GM21576 (cell line): ENCODE results near the gene SNX6.
A peak's percentile ranks its signal among the peaks of the same experiment; 100 is the strongest.
"Not testable (repeated sequence)": the region's sequence is repeated elsewhere in the genome, so short reads cannot be mapped to it uniquely, and the experiment has no call there.

Experiments used
- ATAC-seq: cut with Tn5 transposase; IDR thresholded peaks from one replicate; pipeline ENCODE4 v1.9.1; 2021; ENCODE audit warnings: mild to moderate bottlenecking, moderate library complexity; ENCODE audit not compliant: unreplicated experiment

Gene SNX6

DNA sequence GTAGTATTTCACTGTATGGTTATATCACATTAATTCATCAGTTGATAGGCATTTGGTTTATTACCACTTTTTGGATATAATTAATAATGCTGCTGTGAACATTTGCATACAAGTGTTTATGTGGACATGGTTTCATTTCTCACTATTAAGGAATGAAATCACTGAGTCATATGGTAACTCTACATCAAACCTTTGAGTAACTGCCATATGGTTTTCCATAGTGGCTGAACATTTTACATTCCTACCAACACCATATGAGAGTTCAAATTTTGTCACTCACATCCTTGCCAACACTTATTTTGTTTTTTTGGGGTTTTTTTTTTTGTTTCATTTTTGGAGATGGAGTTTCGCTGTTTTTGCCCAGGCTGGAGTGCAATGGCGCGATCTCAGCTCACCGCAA lies 60.2 kb downstream of the SNX6 start:
- ATAC-seq = no peak

DNA sequence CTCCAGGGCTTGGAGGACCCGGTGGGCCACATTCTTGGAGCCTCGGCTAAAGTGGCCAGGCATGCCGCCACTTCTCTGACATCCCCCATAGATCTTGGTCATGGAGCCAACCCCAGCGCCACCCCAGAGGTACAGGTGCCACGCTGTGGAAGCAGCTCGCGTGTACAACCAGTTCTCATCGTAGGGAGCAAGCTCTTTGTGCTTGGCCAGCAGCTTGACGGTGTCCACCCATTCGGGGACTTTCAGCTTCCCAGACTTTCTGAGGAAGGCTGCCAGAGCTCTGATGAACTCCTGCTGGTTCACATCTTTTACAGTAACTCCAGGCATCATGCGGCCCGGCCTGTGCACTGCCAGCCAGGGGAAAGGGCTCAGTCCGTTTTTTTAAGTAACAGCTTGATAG lies 61.1 kb downstream of the SNX6 start:
- ATAC-seq = no peak

DNA sequence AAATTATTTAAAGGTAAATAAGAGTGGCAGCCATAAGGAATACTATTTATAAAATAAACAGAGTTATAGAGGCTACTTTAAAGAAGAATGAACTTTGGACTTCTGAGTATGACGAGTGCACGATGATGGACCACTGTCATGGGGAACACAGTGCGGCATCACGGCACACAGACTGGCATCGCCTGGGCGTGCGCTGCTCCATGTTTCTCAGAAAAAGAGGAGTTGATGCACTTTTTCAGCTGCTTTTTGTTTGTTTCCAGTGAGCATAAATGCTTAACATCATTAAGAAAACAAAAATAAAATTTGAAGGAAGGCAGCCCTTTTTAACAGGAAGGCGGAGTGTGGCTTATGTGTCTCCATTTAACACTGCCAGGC lies 67.2 kb downstream of the SNX6 start:
- no peak for ATAC-seq

DNA sequence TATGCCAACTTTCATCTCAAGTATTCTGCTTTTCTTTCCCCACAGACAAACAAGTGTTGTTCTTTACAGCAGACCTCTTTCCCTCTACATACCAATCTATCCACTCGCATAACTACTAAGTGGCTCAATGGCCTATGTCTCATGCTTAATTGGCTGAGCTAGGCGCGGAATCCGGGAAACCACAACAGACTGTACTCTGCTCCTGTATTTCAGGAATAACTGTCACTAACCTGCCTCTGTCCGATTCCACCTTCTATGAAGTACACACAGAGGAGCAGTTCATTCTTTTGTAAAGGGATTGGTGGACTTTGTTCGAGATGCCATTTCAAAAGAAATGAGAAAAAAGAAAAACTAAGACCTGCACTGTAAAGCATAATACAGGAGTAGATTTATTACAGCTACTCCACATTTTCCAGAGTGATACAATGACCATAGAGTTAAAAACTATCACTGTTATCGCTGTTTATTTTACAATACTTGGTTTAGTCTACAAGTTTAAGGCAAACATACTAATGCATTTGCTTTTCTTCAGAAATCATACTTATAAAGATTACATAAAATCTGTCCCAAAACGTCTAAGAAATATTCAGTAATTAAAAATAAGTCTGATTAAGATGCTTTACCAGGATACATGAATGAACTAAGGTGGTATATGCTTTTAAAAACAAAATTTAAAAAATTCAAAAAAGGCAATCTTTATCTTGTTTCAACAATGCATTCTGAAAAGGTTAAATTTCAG lies 67.7 kb downstream of the SNX6 start:
- ATAC-seq = not testable (repeated sequence)

DNA sequence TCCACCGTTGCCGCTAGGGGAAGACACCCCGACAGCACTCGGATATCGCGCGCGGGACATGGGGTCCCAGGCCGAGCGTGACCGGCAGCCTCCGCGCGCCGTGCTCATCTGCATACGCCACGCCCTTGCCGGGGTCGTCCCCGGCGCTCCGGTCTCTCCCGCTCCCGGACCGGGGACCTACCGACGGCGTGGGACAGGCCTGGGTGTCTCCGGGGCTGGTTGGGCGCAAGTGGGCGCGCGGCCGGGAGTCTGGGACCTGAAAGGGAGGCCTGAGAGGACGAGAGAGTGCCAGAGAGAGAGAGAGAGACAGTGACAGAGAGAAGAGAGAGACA lies 73.5 kb downstream of the SNX6 start:
- ATAC-seq = peak; percentile 51

DNA sequence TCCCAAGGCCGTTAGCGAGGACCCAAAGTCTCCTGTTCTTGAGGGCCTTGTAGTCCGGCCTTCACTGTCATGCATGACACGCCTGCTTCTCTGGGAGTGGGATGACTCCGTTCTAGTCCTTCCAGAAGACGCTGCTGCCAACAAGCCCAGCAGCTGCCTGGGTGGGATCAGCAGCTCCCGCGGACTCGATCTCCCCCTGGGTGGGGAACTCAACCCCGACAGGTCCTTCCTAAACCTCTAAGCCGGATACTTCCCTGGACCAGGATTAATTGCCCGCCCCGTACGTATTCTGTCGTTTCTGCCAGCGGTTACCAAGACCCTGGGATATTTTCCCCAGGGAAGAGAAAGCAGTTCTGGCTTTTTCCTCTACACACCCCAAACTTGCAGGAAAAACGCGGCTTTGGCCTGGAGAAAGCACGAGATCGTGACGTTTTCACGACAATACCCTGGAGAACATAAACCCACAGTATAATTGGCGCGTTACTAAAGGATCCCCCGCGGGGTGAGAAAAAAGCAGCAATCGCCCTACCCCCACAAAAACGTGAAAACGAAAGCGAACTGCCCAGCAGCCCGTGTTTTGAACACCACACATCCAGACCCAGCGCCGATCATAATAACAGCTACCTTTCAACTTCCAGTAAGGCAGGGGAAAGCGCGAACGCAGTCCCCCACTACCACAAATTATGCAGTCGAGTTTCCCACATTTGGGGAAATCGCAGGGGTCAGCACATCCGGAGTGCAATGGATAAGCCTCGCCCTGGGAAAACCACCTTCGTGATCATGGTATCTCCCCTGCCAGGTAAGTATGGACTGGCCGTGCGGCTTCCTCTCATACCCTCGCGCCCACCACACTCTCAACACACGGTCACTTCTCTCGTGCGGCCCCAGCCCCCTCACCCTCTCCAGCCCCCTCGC lies 74.1 kb downstream of the SNX6 start:
- peak; percentile 70 for ATAC-seq

DNA sequence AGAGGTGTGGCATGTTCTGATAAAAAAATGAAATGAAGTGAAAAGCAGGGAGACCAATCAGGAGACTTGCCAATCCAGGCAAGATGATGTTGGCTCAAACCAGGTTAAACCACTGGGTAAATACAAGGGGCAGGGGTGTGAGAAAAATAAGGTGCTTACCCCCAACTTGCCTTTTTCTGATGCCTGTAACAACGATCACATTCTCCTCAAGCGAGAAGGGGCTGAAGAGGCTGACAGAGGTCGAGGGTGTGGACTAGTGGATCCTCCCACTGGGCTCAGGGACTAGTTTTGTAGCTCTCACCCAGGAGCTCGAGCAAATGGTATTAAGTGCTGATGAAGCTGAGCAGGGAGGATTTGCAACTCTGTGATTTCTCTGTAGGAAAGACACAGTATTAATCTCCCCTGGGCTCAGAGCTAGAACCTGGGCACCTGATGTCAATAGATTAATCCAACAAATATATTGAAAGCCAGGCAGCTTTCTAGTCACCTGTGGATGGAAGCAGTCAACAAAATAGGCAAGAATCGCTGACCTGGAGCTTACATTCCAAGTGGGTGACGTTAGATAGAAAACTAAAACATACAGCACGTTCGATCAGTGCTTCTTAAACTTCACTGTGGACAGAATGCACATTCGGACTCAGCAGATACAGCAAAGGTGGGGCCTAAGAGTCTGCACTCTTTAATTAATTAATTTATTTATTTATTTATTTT lies 75.3 kb downstream of the SNX6 start:
- ATAC-seq = no peak

DNA sequence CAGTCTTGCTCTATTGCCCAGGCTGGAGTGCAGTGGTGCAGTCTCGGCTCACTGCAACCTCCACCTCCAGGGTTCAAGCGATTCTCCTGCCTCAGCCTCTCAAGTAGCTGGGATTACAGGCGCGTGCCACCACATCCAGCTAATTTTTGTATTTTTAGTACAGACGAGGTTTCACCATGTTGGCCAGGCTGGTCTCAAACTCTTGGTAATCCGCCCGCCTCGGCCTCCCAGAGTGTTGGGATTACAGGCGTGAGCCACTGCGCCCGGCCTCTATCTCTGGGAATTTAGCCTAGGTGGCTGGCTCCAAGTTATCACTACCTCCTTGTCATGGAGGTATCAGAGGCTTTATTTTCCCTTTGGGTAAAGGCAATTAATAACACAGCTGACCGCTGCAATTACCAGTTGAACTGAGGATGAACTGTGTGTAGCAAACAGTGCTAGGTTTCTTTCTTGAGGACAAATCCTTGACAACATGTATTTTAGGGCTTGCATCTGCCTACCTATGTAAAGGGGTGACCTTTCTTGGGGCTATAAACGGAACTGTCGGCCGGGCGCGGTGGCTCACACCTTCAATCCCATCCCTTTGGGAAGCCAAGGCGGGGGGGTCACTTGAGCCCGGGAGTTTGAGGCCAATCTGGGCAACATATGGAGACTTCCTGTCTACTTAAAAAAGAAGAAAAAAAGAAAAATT lies 80.5 kb downstream of the SNX6 start:
- ATAC-seq = not testable (repeated sequence)

DNA sequence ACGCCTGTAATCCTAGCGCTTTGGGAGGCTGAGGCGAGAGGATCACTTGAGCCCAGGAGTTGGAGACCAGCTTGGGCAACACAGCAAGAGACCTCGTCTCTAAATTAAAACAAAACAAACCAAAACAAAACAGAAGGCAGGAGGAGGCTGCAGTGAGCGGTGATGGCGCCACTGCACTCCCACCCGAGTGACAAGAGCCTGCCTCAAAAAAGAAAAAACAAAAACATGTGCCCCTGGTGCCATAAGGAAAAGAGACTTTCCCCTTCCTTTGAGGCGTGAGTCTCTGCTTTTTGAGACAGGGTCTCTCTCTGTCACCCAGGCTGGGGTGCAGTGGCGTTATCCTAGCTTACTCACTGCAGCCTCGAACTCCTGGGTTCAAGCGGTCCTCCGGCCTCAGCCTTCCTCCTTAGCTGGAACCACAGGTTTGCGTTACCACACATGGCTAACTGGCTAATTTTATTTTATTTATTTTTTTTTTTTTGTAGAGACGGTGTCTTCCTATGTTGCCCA lies 81.4 kb downstream of the SNX6 start:
- no peak for ATAC-seq

DNA sequence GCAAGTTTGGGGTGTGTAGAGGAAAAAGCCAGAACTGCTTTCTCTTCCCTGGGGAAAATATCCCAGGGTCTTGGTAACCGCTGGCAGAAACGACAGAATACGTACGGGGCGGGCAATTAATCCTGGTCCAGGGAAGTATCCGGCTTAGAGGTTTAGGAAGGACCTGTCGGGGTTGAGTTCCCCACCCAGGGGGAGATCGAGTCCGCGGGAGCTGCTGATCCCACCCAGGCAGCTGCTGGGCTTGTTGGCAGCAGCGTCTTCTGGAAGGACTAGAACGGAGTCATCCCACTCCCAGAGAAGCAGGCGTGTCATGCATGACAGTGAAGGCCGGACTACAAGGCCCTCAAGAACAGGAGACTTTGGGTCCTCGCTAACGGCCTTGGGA lies 82.8 kb downstream of the SNX6 start:
- ATAC-seq = not testable (repeated sequence)

DNA sequence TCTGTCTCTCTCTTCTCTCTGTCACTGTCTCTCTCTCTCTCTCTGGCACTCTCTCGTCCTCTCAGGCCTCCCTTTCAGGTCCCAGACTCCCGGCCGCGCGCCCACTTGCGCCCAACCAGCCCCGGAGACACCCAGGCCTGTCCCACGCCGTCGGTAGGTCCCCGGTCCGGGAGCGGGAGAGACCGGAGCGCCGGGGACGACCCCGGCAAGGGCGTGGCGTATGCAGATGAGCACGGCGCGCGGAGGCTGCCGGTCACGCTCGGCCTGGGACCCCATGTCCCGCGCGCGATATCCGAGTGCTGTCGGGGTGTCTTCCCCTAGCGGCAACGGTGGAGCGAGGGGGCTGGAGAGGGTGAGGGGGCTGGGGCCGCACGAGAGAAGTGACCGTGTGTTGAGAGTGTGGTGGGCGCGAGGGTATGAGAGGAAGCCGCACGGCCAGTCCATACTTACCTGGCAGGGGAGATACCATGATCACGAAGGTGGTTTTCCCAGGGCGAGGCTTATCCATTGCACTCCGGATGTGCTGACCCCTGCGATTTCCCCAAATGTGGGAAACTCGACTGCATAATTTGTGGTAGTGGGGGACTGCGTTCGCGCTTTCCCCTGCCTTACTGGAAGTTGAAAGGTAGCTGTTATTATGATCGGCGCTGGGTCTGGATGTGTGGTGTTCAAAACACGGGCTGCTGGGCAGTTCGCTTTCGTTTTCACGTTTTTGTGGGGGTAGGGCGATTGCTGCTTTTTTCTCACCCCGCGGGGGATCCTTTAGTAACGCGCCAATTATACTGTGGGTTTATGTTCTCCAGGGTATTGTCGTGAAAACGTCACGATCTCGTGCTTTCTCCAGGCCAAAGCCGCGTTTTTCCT lies 83.4 kb downstream of the SNX6 start:
- peak; percentile 76 for ATAC-seq

DNA sequence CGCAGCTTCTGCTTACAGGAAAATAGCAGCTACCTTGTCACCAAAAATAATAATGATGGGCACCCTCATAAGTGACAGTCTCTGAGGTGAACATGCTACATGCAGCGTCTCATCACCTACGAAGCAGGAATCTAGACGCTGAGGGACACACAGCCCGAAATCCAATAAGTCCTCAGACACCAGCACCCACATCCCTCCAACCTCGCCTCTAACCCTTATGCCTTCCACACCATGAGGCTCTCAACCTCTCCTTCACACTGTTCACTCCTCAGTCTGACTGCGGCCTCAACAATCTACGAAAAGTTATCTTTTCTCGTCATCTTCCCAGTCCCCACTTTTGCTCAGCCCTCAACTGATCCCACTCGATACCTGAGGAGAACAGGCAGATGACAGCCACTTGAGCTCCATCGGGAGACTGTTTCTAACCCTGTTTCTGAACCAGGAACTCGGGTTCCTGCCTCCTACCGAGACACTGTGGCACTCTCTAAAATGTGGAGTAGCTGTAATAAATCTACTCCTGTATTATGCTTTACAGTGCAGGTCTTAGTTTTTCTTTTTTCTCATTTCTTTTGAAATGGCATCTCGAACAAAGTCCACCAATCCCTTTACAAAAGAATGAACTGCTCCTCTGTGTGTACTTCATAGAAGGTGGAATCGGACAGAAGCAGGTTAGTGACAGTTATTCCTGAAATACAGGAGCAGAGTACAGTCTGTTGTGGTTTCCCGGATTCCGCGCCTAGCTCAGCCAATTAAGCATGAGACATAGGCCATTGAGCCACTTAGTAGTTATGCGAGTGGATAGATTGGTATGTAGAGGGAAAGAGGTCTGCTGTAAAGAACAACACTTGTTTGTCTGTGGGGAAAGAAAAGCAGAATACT lies 89.5 kb downstream of the SNX6 start:
- ATAC-seq = not testable (repeated sequence)

DNA sequence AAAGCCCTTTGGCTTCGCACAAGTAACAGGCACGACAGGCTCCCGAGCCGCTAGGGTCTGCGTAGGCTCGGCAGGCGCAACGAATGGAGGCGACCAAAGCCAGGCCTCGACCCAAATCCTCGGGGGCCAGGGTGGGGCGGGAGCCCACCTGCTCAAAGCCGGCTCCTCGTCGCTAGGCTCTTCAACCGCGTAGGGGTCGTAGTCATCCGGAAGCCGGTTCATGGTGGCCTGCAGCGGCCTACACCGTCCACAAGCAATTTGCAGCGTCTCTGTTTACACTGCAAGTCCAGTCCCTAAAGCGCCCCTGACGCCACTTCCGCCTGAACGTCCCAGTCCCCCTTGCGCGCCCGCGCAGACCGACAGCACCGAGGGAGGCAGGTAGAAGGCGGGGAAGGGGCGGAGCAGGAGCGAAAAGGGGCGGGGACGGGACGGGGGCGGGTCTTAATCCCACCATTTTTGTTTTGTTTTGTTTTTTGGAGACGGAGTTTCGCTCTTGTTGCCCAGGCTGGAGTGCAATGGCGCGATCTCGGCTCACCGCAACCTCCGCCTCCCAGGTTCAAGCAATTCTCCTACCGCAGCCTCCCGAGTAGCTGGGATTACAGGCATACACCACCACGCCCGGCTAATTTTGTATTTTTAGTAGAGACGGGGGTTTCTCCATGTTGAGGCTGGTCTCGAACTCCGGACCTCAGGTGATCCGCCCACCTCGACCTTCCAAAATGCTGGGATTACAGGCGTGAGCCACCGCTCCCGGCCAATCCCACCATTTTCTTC lies 90.4 kb downstream of the SNX6 start, which contains the start of gene EAPP:
EAPP (minus strand) TSS at position 295 of the 774 bp plus-strand sequence; CDS start at position 222, 73 bp downstream.
- peak; percentile 100 for ATAC-seq

DNA sequence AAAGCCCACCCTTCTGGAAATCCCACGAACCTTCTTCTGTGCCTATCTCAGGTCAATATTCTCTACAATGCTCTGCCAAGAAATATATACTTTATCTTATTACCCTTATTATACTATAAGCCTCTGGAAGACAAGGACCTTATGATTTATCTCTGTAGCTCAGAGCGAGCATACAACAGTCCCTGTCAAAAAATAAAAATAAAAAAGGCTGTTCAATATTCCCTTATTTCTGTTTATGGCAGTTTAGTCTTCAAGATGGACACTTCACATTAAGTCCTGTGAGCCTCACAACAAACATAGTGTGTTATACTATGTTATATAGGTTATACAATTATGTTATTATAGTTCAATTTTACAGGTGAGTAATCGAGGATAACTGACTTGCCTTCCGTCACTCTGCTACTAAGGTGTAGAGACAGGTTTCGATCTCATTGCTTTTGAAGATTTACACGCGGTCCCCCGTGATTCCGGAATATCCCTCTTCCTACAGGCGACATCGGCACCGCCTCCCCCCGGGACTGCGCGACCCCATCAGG lies 91.0 kb downstream of the SNX6 start:
- no peak for ATAC-seq

DNA sequence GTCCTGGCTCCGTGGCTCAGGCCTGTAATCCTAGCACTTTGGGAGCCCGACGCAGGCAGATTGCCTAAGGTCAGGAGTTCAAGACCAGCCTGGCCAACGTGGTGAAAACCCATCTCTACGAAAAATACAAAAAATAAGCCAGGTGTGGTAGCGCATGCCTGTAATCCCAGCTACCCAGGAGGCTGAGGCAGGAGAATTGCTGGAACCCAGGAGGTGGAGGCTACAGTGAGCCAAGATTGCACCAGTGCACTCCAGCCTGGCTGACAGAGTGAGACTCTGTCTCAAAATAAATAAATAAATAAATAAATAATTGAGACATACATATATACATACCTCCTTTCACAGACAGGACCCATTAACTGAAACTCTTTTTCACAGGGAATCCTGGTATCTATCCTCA lies 91.9 kb downstream of the SNX6 start:
- ATAC-seq = not testable (repeated sequence)

DNA sequence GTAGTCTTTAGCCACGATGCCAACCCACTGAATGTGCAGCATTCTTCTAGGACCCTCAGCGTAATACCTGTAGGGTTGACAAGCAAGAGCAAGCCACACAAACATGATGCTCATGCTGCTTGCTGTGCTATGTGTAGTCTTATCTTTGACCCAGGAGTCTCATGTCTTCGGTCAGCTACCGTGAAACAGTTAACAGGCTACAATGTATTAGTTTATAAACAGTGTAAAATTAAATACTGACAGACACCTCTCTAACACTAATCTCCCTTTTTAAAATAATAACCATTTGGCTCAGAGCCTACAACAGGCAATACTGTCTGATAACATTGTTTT lies 92.3 kb downstream of the SNX6 start:
- no peak for ATAC-seq

DNA sequence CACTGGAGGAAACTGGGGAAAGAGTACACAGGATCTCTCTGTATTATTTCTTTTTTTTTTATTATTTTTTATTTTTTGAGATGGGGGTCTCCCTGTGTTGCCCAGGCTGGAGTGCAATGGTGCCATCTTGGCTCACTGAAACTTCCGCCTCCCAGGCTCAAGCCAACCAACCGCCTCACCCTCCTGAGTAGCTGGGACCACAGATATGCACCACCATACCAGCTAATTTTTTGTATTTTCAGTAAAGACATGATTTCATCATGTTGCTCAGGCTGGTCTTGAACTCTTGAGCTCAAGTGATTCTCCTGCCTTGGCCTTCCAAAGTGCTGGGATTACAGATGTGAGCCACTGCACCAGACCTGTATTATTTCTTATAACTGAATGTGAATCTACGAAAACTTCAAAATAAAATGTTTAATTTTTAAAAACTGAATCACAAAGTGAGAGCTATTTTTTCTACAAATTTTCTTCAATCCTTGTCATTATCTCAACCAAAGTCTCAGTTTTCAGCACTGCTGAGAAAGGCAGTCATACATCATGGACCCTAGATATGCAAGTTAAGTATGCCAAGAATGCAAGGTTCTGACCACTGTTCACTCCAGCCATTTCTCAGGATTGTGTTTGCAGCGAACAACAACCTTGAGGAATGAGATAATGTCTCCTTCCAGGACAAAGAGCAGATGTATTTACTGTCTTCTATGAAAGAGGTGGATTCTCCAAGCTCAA lies 92.8 kb downstream of the SNX6 start:
- no peak for ATAC-seq
